Hepatocyte (in vitro differentiated cells): ENCODE results near the gene ABCA5.

Source experiments
- EZH2 ChIP-seq: fragments of 200-600 bp; sonication (generic); IDR thresholded peaks from 2 replicates; pipeline ENCODE4 v1.6.1; 2016; ENCODE audit warnings: antibody characterized with exemption, mild to moderate bottlenecking, borderline replicate concordance
- EZH2phosphoT487 ChIP-seq: fragments of 200-600 bp; sonication (generic); IDR thresholded peaks from one replicate; pipeline ENCODE4 v1.6.1; 2018; ENCODE audit warnings: antibody characterized with exemption, mild to moderate bottlenecking, low read depth, moderate library complexity; ENCODE audit not compliant: unreplicated experiment, severe bottlenecking
- TF ChIP-seq, protein P1 (sequence below): fragments of 200-600 bp; sonication (generic); IDR thresholded peaks from 2 replicates; pipeline ENCODE4 v1.5.1; 2016; ENCODE audit warnings: antibody characterized with exemption, mild to moderate bottlenecking; ENCODE audit not compliant: poor library complexity

DNA sequence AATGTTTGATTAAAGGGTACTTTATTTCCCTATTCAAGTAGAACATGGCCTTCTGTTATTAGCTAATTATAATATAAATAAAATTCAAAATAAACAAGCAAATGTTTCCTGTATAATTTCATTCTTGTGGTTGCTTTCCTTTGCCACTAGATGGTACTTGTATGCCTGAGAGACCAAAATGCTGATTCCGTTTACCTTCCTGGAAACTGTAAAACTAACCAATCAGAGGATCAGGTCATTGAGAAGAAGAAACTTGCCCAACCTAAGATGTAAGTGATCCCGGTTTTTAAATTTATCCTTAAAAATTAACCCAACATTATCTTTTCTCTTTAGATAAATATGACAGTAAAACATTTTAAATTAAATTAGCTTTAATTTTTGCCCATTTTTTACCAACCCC is 8.1 kb upstream of the ABCA5 start:
- TF ChIP-seq, protein P1, sequence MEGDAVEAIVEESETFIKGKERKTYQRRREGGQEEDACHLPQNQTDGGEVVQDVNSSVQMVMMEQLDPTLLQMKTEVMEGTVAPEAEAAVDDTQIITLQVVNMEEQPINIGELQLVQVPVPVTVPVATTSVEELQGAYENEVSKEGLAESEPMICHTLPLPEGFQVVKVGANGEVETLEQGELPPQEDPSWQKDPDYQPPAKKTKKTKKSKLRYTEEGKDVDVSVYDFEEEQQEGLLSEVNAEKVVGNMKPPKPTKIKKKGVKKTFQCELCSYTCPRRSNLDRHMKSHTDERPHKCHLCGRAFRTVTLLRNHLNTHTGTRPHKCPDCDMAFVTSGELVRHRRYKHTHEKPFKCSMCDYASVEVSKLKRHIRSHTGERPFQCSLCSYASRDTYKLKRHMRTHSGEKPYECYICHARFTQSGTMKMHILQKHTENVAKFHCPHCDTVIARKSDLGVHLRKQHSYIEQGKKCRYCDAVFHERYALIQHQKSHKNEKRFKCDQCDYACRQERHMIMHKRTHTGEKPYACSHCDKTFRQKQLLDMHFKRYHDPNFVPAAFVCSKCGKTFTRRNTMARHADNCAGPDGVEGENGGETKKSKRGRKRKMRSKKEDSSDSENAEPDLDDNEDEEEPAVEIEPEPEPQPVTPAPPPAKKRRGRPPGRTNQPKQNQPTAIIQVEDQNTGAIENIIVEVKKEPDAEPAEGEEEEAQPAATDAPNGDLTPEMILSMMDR = peak; percentile 59
- TF ChIP-seq EZH2phosphoT487 (no peak), EZH2 (no peak)
